ENCODE data around the gene CCDC149. TPM values are rescaled to one million over a fixed set of nuclear protein-coding genes. Genes with fewer than 3 reads are reported as not detected.

Gene CCDC149
- total RNA-seq, 1 donor from 2014 or later, result not detected

- no peaks in the 10 kb centered on the region for H3K4me1 Mint-ChIP-seq (ENCODE audit: low read depth)
- H3K36me3 Mint-ChIP-seq (ENCODE audit: low read depth), result no peaks in the 10 kb centered on the region
- H3K27ac Mint-ChIP-seq, result no peak overlapping the region
- no peaks in the 10 kb centered on the region for H3K27me3 Mint-ChIP-seq (ENCODE audit: low read depth)
- no peak overlapping the region for H3K4me3 Mint-ChIP-seq (ENCODE audit: low read depth)
- intact Hi-C loops (cut with micrococcal nuclease), result no loop called here
- peaks cover 14% of the 10 kb centered on the region for H3K9me3 Mint-ChIP-seq
- no peak for DNase-seq (ENCODE audit: low spot score)
Observed at GRCh38 chr4:24865401-24865800, 47.4 kb downstream of the CCDC149 start.

GRCh38 chr4:24863799-24864198 lies 49.0 kb downstream of the CCDC149 start:
- Mint-ChIP-seq H3K4me1 (ENCODE audit: low read depth) (no peaks in the 10 kb centered on the region), H3K27me3 (ENCODE audit: low read depth) (no peaks in the 10 kb centered on the region), H3K9me3 (peaks cover 14% of the 10 kb centered on the region), H3K4me3 (ENCODE audit: low read depth) (no peak overlapping the region), H3K36me3 (ENCODE audit: low read depth) (no peaks in the 10 kb centered on the region), H3K27ac (no peak overlapping the region)
- no peak for DNase-seq (ENCODE audit: low spot score)
- intact Hi-C loops (cut with micrococcal nuclease), result no loop called here

GRCh38 chr4:24862073-24862751 lies 50.6 kb downstream of the CCDC149 start:
- H3K27me3 Mint-ChIP-seq (ENCODE audit: low read depth), result no peaks in the 10 kb centered on the region
- no peak overlapping the region for H3K27ac Mint-ChIP-seq
- H3K4me1 Mint-ChIP-seq (ENCODE audit: low read depth), result no peaks in the 10 kb centered on the region
- H3K9me3 Mint-ChIP-seq, result peaks cover 14% of the 10 kb centered on the region
- no peaks in the 10 kb centered on the region for H3K36me3 Mint-ChIP-seq (ENCODE audit: low read depth)
- no peak for DNase-seq (ENCODE audit: low spot score)
- intact Hi-C loops (cut with micrococcal nuclease), result no loop called here
- no peak overlapping the region for H3K4me3 Mint-ChIP-seq (ENCODE audit: low read depth)

- no peaks in the 10 kb centered on the region for H3K4me1 Mint-ChIP-seq (ENCODE audit: low read depth)
- no peaks in the 10 kb centered on the region for H3K27me3 Mint-ChIP-seq (ENCODE audit: low read depth)
- DNase-seq (ENCODE audit: low spot score), result no peak
- H3K27ac Mint-ChIP-seq, result no peak overlapping the region
- H3K9me3 Mint-ChIP-seq, result peaks cover 2% of the 10 kb centered on the region
- H3K4me3 Mint-ChIP-seq (ENCODE audit: low read depth), result no peak overlapping the region
- intact Hi-C loops (cut with micrococcal nuclease), result no loop called here
- H3K36me3 Mint-ChIP-seq (ENCODE audit: low read depth), result no peaks in the 10 kb centered on the region
Observed at GRCh38 chr4:24858550-24858949, 54.3 kb downstream of the CCDC149 start.

- no peaks in the 10 kb centered on the region for H3K4me1 Mint-ChIP-seq (ENCODE audit: low read depth)
- H3K36me3 Mint-ChIP-seq (ENCODE audit: low read depth), result no peaks in the 10 kb centered on the region
- no peak for DNase-seq (ENCODE audit: low spot score)
- no peaks in the 10 kb centered on the region for H3K27me3 Mint-ChIP-seq (ENCODE audit: low read depth)
- H3K27ac Mint-ChIP-seq, result no peak overlapping the region
- no peak overlapping the region for H3K4me3 Mint-ChIP-seq (ENCODE audit: low read depth)
- intact Hi-C loops (cut with micrococcal nuclease), result no loop called here
- no peaks in the 10 kb centered on the region for H3K9me3 Mint-ChIP-seq
Observed at GRCh38 chr4:24858026-24858425, 54.8 kb downstream of the CCDC149 start.

GRCh38 chr4:24856586-24856985 lies 56.3 kb downstream of the CCDC149 start:
- no peak for DNase-seq (ENCODE audit: low spot score)

GRCh38 chr4:24855741-24856140 lies 57.1 kb downstream of the CCDC149 start:
- intact Hi-C loops (cut with micrococcal nuclease), result no loop called here
- Mint-ChIP-seq H3K4me1 (ENCODE audit: low read depth) (no peaks in the 10 kb centered on the region), H3K9me3 (no peaks in the 10 kb centered on the region)

More at GRCh38 chr4:24856586-24856985, 56.3 kb downstream of the CCDC149 start:
- no peaks in the 10 kb centered on the region for H3K4me1 Mint-ChIP-seq (ENCODE audit: low read depth)
- no peaks in the 10 kb centered on the region for H3K36me3 Mint-ChIP-seq (ENCODE audit: low read depth)
- no peaks in the 10 kb centered on the region for H3K9me3 Mint-ChIP-seq
- intact Hi-C loops (cut with micrococcal nuclease), result no loop called here
- no peak overlapping the region for H3K4me3 Mint-ChIP-seq (ENCODE audit: low read depth)
- H3K27ac Mint-ChIP-seq, result no peak overlapping the region
- H3K27me3 Mint-ChIP-seq (ENCODE audit: low read depth), result no peaks in the 10 kb centered on the region

GRCh38 chr4:24853142-24853541 lies 59.7 kb downstream of the CCDC149 start:
- Mint-ChIP-seq H3K4me3 (ENCODE audit: low read depth) (no peak overlapping the region), H3K4me1 (ENCODE audit: low read depth) (no peaks in the 10 kb centered on the region), H3K27me3 (ENCODE audit: low read depth) (no peaks in the 10 kb centered on the region), H3K27ac (no peak overlapping the region), H3K36me3 (ENCODE audit: low read depth) (no peaks in the 10 kb centered on the region), H3K9me3 (no peaks in the 10 kb centered on the region)
- no peak for DNase-seq (ENCODE audit: low spot score)
- intact Hi-C loops (cut with micrococcal nuclease), result no loop called here

More at GRCh38 chr4:24855741-24856140, 57.1 kb downstream of the CCDC149 start:
- no peak for DNase-seq (ENCODE audit: low spot score)
- H3K4me3 Mint-ChIP-seq (ENCODE audit: low read depth), result no peak overlapping the region
- H3K27me3 Mint-ChIP-seq (ENCODE audit: low read depth), result no peaks in the 10 kb centered on the region
- H3K27ac Mint-ChIP-seq, result no peak overlapping the region
- no peaks in the 10 kb centered on the region for H3K36me3 Mint-ChIP-seq (ENCODE audit: low read depth)

GRCh38 chr4:24850674-24851073 lies 62.2 kb downstream of the CCDC149 start:
- DNase-seq (ENCODE audit: low spot score), result no peak
- intact Hi-C loops (cut with micrococcal nuclease), result no loop called here
- H3K36me3 Mint-ChIP-seq (ENCODE audit: low read depth), result no peaks in the 10 kb centered on the region
- H3K9me3 Mint-ChIP-seq, result no peaks in the 10 kb centered on the region
- no peak overlapping the region for H3K4me3 Mint-ChIP-seq (ENCODE audit: low read depth)
- H3K4me1 Mint-ChIP-seq (ENCODE audit: low read depth), result no peaks in the 10 kb centered on the region
- no peaks in the 10 kb centered on the region for H3K27me3 Mint-ChIP-seq (ENCODE audit: low read depth)
- H3K27ac Mint-ChIP-seq, result no peak overlapping the region

GRCh38 chr4:24849756-24850155 lies 63.1 kb downstream of the CCDC149 start:
- no peaks in the 10 kb centered on the region for H3K4me1 Mint-ChIP-seq (ENCODE audit: low read depth)

GRCh38 chr4:24849351-24849750 lies 63.5 kb downstream of the CCDC149 start:
- no peak overlapping the region for H3K27ac Mint-ChIP-seq
- H3K9me3 Mint-ChIP-seq, result no peaks in the 10 kb centered on the region
- no peaks in the 10 kb centered on the region for H3K27me3 Mint-ChIP-seq (ENCODE audit: low read depth)
- DNase-seq (ENCODE audit: low spot score), result no peak
- H3K4me3 Mint-ChIP-seq (ENCODE audit: low read depth), result no peak overlapping the region
- H3K36me3 Mint-ChIP-seq (ENCODE audit: low read depth), result no peaks in the 10 kb centered on the region
- intact Hi-C loops (cut with micrococcal nuclease), result no loop called here
- H3K4me1 Mint-ChIP-seq (ENCODE audit: low read depth), result no peaks in the 10 kb centered on the region

More at GRCh38 chr4:24849756-24850155, 63.1 kb downstream of the CCDC149 start:
- Mint-ChIP-seq H3K4me3 (ENCODE audit: low read depth) (no peak overlapping the region), H3K27ac (no peak overlapping the region), H3K36me3 (ENCODE audit: low read depth) (no peaks in the 10 kb centered on the region), H3K27me3 (ENCODE audit: low read depth) (no peaks in the 10 kb centered on the region), H3K9me3 (no peaks in the 10 kb centered on the region)
- no peak for DNase-seq (ENCODE audit: low spot score)
- intact Hi-C loops (cut with micrococcal nuclease), result no loop called here

- Mint-ChIP-seq H3K27me3 (ENCODE audit: low read depth) (no peaks in the 10 kb centered on the region), H3K4me1 (ENCODE audit: low read depth) (no peaks in the 10 kb centered on the region), H3K27ac (no peak overlapping the region), H3K9me3 (no peaks in the 10 kb centered on the region), H3K4me3 (ENCODE audit: low read depth) (no peak overlapping the region), H3K36me3 (ENCODE audit: low read depth) (no peaks in the 10 kb centered on the region)
- intact Hi-C loops (cut with micrococcal nuclease), result no loop called here
- DNase-seq (ENCODE audit: low spot score), result no peak
Observed at GRCh38 chr4:24846716-24847115, 66.1 kb downstream of the CCDC149 start.

GRCh38 chr4:24845902-24846301 lies 66.9 kb downstream of the CCDC149 start:
- DNase-seq (ENCODE audit: low spot score), result no peak
- H3K27ac Mint-ChIP-seq, result no peak overlapping the region
- intact Hi-C loops (cut with micrococcal nuclease), result no loop called here
- H3K27me3 Mint-ChIP-seq (ENCODE audit: low read depth), result no peaks in the 10 kb centered on the region
- no peaks in the 10 kb centered on the region for H3K4me1 Mint-ChIP-seq (ENCODE audit: low read depth)
- H3K36me3 Mint-ChIP-seq (ENCODE audit: low read depth), result no peaks in the 10 kb centered on the region
- no peak overlapping the region for H3K4me3 Mint-ChIP-seq (ENCODE audit: low read depth)
- H3K9me3 Mint-ChIP-seq, result no peaks in the 10 kb centered on the region

- no peak for DNase-seq (ENCODE audit: low spot score)
- H3K9me3 Mint-ChIP-seq, result no peaks in the 10 kb centered on the region
- H3K4me1 Mint-ChIP-seq (ENCODE audit: low read depth), result no peaks in the 10 kb centered on the region
- H3K4me3 Mint-ChIP-seq (ENCODE audit: low read depth), result no peak overlapping the region
- no peak overlapping the region for H3K27ac Mint-ChIP-seq
- no peaks in the 10 kb centered on the region for H3K27me3 Mint-ChIP-seq (ENCODE audit: low read depth)
- H3K36me3 Mint-ChIP-seq (ENCODE audit: low read depth), result no peaks in the 10 kb centered on the region
- intact Hi-C loops (cut with micrococcal nuclease), result no loop called here
Observed at GRCh38 chr4:24845132-24845531, 67.7 kb downstream of the CCDC149 start.

Data from activated T-helper 2 cell treated with anti-CD3 and anti-CD28 coated beads, Interferon-gamma antibody, Interleukin-2, Interleukin-4, amounts not matched to agents 10 μg/mL and 5 μg/mL and 100 μg/mL, durations not matched to agents 14 hours and 24 hours and 36 hours (primary cell).